Brain microvascular endothelial cell (primary cell): ENCODE data around the gene SFXN5.
A peak's percentile ranks its signal among the peaks of the same experiment; 100 is the strongest.

Experiments
- DNase-seq: peaks from one replicate; pipeline ENCODE4 v3.0.0-alpha.2; 2020
- H3K27ac ChIP-seq: fragments of 250-450 bp; sonication (Bioruptor Pico); 2 replicates; pipeline ENCODE4 v1.5.1; 2020; ENCODE audit warnings: mild to moderate bottlenecking, moderate library complexity
- H3K27me3 ChIP-seq: fragments of 250-450 bp; sonication (Bioruptor Pico); replicated peaks from 2 replicates; pipeline ENCODE4 v1.5.1; 2020; ENCODE audit warnings: mild to moderate bottlenecking
- H3K36me3 ChIP-seq: fragments of 250-450 bp; sonication (Bioruptor Pico); replicated peaks from 2 replicates; pipeline ENCODE4 v1.5.1; 2020; ENCODE audit warnings: mild to moderate bottlenecking
- H3K4me3 ChIP-seq: 2 replicates; pipeline ENCODE4 v1.5.1; 2011; ENCODE audit warnings: low read depth, mild to moderate bottlenecking, control low read depth, low read length, moderate library complexity
- CTCF ChIP-seq: IDR thresholded peaks from 2 replicates; pipeline ENCODE4 v1.5.1; 2011; ENCODE audit warnings: low read depth, mild to moderate bottlenecking, moderate library complexity, low read length, control low read depth, inconsistent platforms; ENCODE audit errors: missing control alignments
- in situ Hi-C: cut with HindIII; loops from 2 replicates; pipeline ENCODE4 v1.10.0; 2017; ENCODE audit warnings: low sequenced_read_pairs, low pct_ligation_motif_present

The SFXN5 gene

GRCh38 chr2:72994282-72994990, 77.1 kb downstream of the SFXN5 start:
- H3K27me3 ChIP-seq: no peaks in the 10 kb centered on the region
- no peak overlapping the region for H3K4me3 ChIP-seq
- H3K27ac ChIP-seq: no peak overlapping the region
- DNase-seq: no peak
- H3K36me3 ChIP-seq: no peaks in the 10 kb centered on the region
- in situ Hi-C loops: no loop called here
- no peak for TF ChIP-seq CTCF

GRCh38 chr2:72993933-72994280, 77.6 kb downstream of the SFXN5 start:
- no peak for DNase-seq
- TF ChIP-seq CTCF: no peak
- in situ Hi-C loops: no loop called here
- Histone ChIP-seq H3K27me3 (no peaks in the 10 kb centered on the region), H3K36me3 (no peaks in the 10 kb centered on the region), H3K4me3 (no peak overlapping the region), H3K27ac (no peak overlapping the region)

- H3K36me3 ChIP-seq: no peaks in the 10 kb centered on the region
- H3K27ac ChIP-seq: no peak overlapping the region
- in situ Hi-C loops: no loop called here
- no peaks in the 10 kb centered on the region for H3K27me3 ChIP-seq
- peak; percentile 16 for DNase-seq
- peak; percentile 78 for TF ChIP-seq CTCF
- no peak overlapping the region for H3K4me3 ChIP-seq
These were observed 78.2 kb downstream of the SFXN5 start for GRCh38 chr2:72993147-72993932.

GRCh38 chr2:72992734-72993102, 78.8 kb downstream of the SFXN5 start:
- Histone ChIP-seq H3K36me3 (no peaks in the 10 kb centered on the region), H3K4me3 (no peak overlapping the region), H3K27ac (no peak overlapping the region), H3K27me3 (no peaks in the 10 kb centered on the region)
- no peak for DNase-seq
- in situ Hi-C loops: no loop called here
- no peak for TF ChIP-seq CTCF

- Histone ChIP-seq H3K27ac (no peak overlapping the region), H3K4me3 (no peak overlapping the region), H3K36me3 (no peaks in the 10 kb centered on the region), H3K27me3 (no peaks in the 10 kb centered on the region)
- in situ Hi-C loops: no loop called here
- no peak for TF ChIP-seq CTCF
- DNase-seq: no peak
These were observed 79.4 kb downstream of the SFXN5 start for GRCh38 chr2:72991980-72992733.
